Psoas muscle (tissue), 8 donors: ENCODE data around the gene RPL38. TPM values are rescaled to one million over a fixed set of nuclear protein-coding genes. Genes with fewer than 3 reads are reported as not detected.

Source experiments
- ATAC-seq, 4 donors: fragments of 200-7000 bp; cut with Tn5 transposase; one replicate each; pipeline ENCODE4 v1.9.1; 2020; ENCODE audit warnings: moderate library complexity in 3 of 4, mild to moderate bottlenecking in 2 of 4
- DNase-seq, 2 donors: peaks; one replicate each; pipeline ENCODE4 v3.0.0-alpha.2; 2020
- H3K27ac ChIP-seq: fragments of 200-600 bp; one replicate; pipeline ENCODE4 v1.8.0; 2022
- H3K27me3 ChIP-seq, 3 donors: fragments of 200-600 bp in 1 of 3; one replicate each; pipeline versions ENCODE4 v1.6.1 to v1.8.0; 2013 to 2022; ENCODE audit warnings: low read length in 2 of 3, mild to moderate bottlenecking in 2 of 3, moderate library complexity in 1 of 3; ENCODE audit not compliant: insufficient read depth in 3 of 3
- H3K36me3 ChIP-seq, 2 donors: fragments of 200-600 bp in 1 of 2; one replicate each; pipeline versions ENCODE4 v1.6.1 to v1.8.0; 2013 to 2022; ENCODE audit warnings: low read depth in 1 of 2, mild to moderate bottlenecking in 1 of 2, moderate library complexity in 1 of 2; ENCODE audit not compliant: insufficient read depth in 1 of 2
- H3K4me1 ChIP-seq: fragments of 200-600 bp; one replicate; pipeline ENCODE4 v1.8.0; 2022
- H3K4me3 ChIP-seq: fragments of 200-600 bp; one replicate; pipeline ENCODE4 v1.8.0; 2022; ENCODE audit warnings: mild to moderate bottlenecking
- H3K9me3 ChIP-seq: fragments of 200-600 bp; one replicate; pipeline ENCODE4 v1.8.0; 2022
- WGBS, 3 donors: extraction: QIAGEN DNeasy Blood & Tissue Kit; methylation state at CpG; one replicate each; pipeline versions ENCODE4 v1.1.6 to v1.1.7; 2013; 5-methylcytosine and 5-hydroxymethylcytosine counted together
- intact Hi-C, 2 donors: fragments of 100-400 bp; cut with DNase I; formaldehyde crosslinking; loops; one replicate each; pipeline versions ENCODE4 v1.11.0 to v1.14.2; 2022
- polyA plus RNA-seq, 3 donors: library from polyadenylated mRNA; stranded (reverse); fragments of 200-250 nt; gene quantifications; one replicate each; pipeline ENCODE4 v1.2.3, GENCODE V29; 2013
- total RNA-seq, 4 donors: library from RNA; stranded (reverse); fragmentation: NEBNext Ultra II Directional in 2 of 4; extraction: Animal tissue kit (Norgen Biotek cat#: 25700) in 2 of 4; gene quantifications; one replicate each; pipeline versions ENCODE4 v1.2.1 to v1.2.4, GENCODE V29; 2021 to 2023
- TF ChIP-seq, protein P1 (sequence below): fragments of 200-600 bp; IDR thresholded peaks from one replicate; pipeline ENCODE4 v1.8.0; 2022; ENCODE audit warnings: antibody characterized with exemption
- donor health status: healthy with polysubstance abuse.
- donor health status: DM: no; HTN: no; CAD: no; lungs with moderate emphysema.
- donor health status: Bipolar disorder and iron deficiency.
- donor health status: healthy.
- donor health status: DM: yes; HTN: yes; CAD: no.
- donor health status: DM: no; HTN: no; CAD: no.
- donor health status: DM: no; HTN: no; CAD: no.
- donor health status: DM: yes; HTN: yes; CAD: no.

Gene RPL38
- total and polyA plus RNA-seq, 7 donors = 1,032 to 1,956 (median 1,360) TPM

- intact Hi-C loops = no loop called here
- H3K9me3 ChIP-seq = no peaks in the 10 kb centered on the region
- H3K4me1 ChIP-seq = peaks cover 16% of the 10 kb centered on the region
- peaks cover 0 to 8% of the 10 kb centered on the region in 2 donors for H3K36me3 ChIP-seq
- no peak overlapping the region for H3K27ac ChIP-seq
- TF ChIP-seq, protein P1, sequence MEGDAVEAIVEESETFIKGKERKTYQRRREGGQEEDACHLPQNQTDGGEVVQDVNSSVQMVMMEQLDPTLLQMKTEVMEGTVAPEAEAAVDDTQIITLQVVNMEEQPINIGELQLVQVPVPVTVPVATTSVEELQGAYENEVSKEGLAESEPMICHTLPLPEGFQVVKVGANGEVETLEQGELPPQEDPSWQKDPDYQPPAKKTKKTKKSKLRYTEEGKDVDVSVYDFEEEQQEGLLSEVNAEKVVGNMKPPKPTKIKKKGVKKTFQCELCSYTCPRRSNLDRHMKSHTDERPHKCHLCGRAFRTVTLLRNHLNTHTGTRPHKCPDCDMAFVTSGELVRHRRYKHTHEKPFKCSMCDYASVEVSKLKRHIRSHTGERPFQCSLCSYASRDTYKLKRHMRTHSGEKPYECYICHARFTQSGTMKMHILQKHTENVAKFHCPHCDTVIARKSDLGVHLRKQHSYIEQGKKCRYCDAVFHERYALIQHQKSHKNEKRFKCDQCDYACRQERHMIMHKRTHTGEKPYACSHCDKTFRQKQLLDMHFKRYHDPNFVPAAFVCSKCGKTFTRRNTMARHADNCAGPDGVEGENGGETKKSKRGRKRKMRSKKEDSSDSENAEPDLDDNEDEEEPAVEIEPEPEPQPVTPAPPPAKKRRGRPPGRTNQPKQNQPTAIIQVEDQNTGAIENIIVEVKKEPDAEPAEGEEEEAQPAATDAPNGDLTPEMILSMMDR = no peak
- DNase-seq (no peak), ATAC-seq (no peak)
- 69 to 79% (median 70%) methylated on average over 20 to 21 of the region's 21 CpGs for WGBS, 3 donors
- H3K27me3 ChIP-seq = no peaks in the 10 kb centered on the region
- no peak overlapping the region for H3K4me3 ChIP-seq
Observed at GRCh38 chr17:74245145-74245831, 41.8 kb downstream of the RPL38 start.

- ATAC-seq (no peak), DNase-seq (no peak)
- intact Hi-C loops = no loop called here
- no peaks in the 10 kb centered on the region for H3K9me3 ChIP-seq
- no peak overlapping the region for H3K27ac ChIP-seq
- 75 to 87% (median 79%) methylated on average over 5 of the region's 5 CpGs for WGBS, 3 donors
- peaks cover 11% of the 10 kb centered on the region for H3K4me1 ChIP-seq
- H3K27me3 ChIP-seq = no peaks in the 10 kb centered on the region
- peaks cover 0 to 8% of the 10 kb centered on the region in 2 donors for H3K36me3 ChIP-seq
- TF ChIP-seq, protein P1 = no peak
- no peak overlapping the region for H3K4me3 ChIP-seq
Observed at GRCh38 chr17:74245871-74246270, 42.4 kb downstream of the RPL38 start.

DNA sequence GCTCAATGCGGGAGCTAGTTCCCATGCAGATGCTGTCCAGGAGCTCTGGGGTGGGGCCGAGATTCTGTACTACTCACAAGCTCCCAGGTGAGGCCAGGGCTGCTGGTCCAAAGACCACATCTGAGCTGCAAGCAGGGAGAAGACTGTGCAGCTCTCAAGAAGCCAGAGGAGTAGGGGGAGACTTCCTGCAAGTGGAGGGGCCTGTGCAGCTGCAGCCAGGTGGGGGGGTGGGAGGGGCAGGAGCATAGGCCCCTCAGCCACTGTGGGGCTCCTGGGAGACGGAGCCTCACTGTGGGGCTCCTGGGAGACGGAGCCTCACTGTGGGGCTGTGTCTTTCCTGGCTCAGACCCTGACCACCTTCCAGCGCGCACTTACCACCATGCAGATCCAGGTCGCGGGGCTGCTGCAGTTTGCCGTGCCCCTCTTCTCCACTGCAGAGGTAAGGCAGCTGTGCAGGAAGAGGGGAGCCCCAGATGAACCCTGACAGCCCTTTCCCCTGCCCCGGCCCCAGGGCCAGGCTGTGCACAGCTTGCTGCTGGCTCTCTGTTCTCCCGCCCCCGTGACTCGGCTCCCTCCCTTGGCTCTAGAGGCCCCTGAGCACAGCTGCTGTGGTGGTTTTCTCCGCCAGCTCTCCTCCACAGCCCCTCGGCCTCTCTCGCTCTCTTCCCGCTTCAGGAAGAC lies 46.3 kb downstream of the RPL38 start:
- no peaks in the 10 kb centered on the region for H3K9me3 ChIP-seq
- 76 to 80% (median 79%) methylated on average over 14 to 17 of the region's 17 CpGs for WGBS, 3 donors
- ATAC-seq (no peak), DNase-seq (no peak)
- H3K4me3 ChIP-seq = no peak overlapping the region
- H3K27ac ChIP-seq = no peak overlapping the region
- TF ChIP-seq, protein P1 = no peak
- no peaks in the 10 kb centered on the region for H3K4me1 ChIP-seq
- no peaks in the 10 kb centered on the region for H3K27me3 ChIP-seq
- peaks cover 0 to 38% of the 10 kb centered on the region in 2 donors for H3K36me3 ChIP-seq
- intact Hi-C loops = no loop called here

DNA sequence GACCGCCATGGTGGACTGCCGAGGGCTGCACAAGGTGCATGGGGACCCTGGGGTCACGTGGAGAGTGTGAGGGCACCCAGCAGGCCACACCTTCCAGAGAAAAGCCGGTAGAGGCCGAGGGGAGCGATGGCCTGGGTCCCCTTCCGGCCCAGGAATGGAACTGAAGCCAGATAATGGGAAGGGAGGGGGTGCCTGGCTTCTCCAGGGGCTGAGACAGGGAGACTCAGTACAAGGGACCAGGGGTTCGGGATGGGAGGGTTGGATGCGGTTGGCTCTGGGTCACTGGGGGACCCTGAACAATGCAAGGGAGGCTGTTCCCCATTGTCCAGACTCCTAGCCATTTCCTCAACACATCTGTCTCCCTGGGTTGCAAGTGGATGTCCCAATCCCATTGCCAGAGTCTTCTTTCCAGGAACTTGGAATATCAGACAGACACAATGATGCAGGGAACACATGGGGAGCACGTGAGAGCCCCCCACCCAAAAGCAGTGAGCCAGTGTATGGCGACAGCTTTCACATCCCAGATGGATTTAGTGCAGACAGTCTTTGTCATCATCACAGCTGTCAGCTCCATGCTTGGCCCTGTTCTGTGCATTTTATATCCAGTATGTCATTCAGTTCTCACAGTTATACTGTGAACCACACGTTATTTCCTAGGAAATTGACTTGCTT lies 47.0 kb downstream of the RPL38 start:
- TF ChIP-seq, protein P1 = no peak
- H3K4me3 ChIP-seq = no peak overlapping the region
- no peaks in the 10 kb centered on the region for H3K9me3 ChIP-seq
- intact Hi-C loops = no loop called here
- DNase-seq = no peak
- no peaks in the 10 kb centered on the region for H3K27me3 ChIP-seq
- peaks cover 0 to 45% of the 10 kb centered on the region in 2 donors for H3K36me3 ChIP-seq
- H3K27ac ChIP-seq = no peak overlapping the region
- no peaks in the 10 kb centered on the region for H3K4me1 ChIP-seq
- peak in 1 of 4 donors; percentile 21 for ATAC-seq
- 53 to 67% (median 65%) methylated on average over 12 of the region's 12 CpGs for WGBS, 3 donors
